ENCODE results near the gene NDUFAF8.

The NDUFAF8 gene

DNA sequence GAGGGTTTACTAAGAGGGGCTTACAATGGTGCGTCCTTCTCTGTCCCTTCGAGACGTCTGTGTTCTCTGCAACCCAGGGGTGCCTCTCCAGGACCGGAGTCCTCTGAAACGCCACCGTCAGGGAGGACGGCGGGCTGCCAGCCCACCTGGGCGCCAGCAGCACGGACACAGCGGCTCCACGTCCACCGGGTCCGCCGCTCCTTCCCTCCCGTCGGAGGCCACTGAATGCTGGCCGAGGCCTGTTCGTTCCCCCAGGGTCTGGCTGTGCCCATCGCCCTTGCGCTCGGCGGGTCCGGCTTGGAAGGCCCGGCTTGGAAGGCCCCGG lies 666 bp upstream of the NDUFAF8 start:
- no peak for FAIRE-seq
- no peak for DNase-seq (ENCODE audit: low spot score)

DNA sequence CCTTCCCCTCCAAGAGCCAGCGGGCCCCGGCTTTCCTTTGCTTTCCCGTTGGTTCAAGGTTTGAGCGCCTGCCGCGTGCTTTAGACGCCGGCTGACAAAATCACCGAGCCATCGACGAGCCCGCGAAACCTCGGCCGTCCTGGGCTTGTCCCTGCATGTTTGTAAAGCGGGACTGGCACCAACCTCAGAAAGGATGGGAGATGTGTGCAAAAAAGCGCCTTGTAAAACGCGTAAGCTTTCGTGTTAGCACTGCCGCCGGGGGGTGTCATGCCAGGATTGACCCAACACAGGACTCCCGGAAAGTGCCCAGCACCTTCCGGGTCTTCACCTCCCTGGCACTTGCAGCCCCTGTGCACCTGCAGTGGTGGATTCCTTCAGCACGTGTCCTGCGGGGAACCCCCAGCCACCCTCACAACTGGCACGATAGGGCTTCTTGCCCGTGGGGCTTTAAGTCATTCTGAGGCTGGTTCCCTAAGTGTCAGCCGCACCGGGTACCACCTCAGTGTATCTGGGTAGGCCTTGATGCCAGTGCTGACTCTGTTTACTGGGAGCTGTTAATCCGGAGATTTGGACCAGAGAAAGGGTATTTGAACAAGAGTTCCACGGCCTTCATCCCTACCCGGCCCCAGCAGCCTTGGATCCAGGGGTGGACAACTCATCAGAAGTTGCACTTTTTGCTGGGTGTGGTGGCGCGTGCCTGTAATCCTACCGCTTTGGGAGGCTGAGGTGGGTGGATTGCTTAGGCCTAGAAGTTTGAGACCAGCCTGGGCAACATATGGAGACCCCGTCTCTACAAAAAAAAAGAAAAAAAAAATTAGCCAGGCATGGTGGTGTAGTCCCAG lies 817 bp downstream of the NDUFAF8 start:
- DNase-seq (ENCODE audit: low spot score), result peak; percentile 9
- FAIRE-seq, result no peak

- DNase-seq (ENCODE audit: low spot score) (no peak), FAIRE-seq (no peak)
Measured at GRCh38 chr17:81240761-81241160, 1.6 kb downstream of the NDUFAF8 start.

GRCh38 chr17:81241203-81241602 lies 2.1 kb downstream of the NDUFAF8 start:
- DNase-seq (ENCODE audit: low spot score) (no peak), FAIRE-seq (no peak)

DNA sequence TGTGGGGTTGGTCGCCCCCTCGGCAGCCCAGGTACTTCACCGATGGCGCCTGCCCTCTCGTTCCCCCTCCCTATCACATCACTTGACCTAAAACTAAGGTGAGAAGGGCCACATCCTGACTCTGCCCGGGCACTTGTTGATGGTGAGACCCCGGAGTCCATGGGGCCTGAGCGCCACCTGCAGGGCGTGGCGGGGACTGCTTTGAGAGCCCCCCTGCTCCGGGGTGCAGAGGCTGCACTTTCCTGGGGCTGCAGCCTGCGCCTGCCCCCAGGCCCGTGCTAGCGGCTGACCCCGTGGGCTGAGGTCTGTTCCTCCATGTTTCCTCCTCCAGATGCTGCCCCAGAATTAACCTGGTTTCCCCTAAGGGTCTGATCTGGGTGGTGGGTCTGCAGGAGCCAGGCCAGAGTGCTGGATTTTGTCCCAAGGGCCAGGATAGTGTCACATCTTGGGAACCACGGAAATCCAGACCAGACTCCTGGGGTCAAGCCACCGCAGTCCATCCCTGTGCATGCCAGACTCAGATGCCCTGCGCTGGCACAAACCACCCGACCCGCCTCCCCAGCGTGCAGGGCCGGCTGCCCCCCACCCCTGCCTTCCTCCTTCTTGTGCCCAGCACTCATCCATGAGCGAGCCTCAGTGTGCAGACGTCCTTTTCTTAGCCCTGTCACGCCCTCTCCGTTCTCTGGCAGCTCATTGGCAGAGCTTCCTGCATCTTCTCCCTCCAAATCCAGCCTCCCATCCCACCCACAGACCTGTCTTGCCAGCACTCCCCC lies 2.7 kb downstream of the NDUFAF8 start:
- no peak for DNase-seq (ENCODE audit: low spot score)
- FAIRE-seq, result no peak

GRCh38 chr17:81242421-81243332 lies 3.6 kb downstream of the NDUFAF8 start:
- DNase-seq (ENCODE audit: low spot score) (no peak), FAIRE-seq (no peak)

DNA sequence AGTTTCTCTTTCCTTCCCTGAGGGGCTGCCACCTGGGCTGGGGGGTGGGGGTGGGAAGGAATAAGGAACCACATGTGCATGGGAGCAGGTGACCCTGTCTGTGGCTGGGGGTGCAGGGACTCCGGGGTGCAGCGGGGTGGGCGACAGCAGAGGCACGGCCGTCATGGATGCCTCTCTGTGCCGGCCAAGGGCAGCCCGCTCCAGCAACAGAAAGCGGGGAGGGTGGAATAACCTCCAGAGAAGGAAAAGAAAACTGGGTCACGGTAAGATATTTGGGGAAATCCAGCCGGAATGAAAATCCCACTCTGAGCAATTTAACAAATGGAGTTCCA lies 4.2 kb downstream of the NDUFAF8 start:
- no peak for DNase-seq (ENCODE audit: low spot score)
- FAIRE-seq, result no peak

GRCh38 chr17:81244358-81245023 lies 5.4 kb downstream of the NDUFAF8 start:
- FAIRE-seq (no peak), DNase-seq (ENCODE audit: low spot score) (no peak)

- FAIRE-seq (peak; percentile 76), DNase-seq (ENCODE audit: low spot score) (peak; percentile 77)
Measured at GRCh38 chr17:81245024-81245664, 6.0 kb downstream of the NDUFAF8 start.

GRCh38 chr17:81245665-81246342 lies 6.7 kb downstream of the NDUFAF8 start:
- FAIRE-seq (no peak), DNase-seq (ENCODE audit: low spot score) (no peak)

- FAIRE-seq (no peak), DNase-seq (ENCODE audit: low spot score) (no peak)
Measured at GRCh38 chr17:81246343-81246670, 7.2 kb downstream of the NDUFAF8 start.

GRCh38 chr17:81246679-81247338 lies 7.7 kb downstream of the NDUFAF8 start:
- FAIRE-seq (no peak), DNase-seq (ENCODE audit: low spot score) (no peak)

- FAIRE-seq, result no peak
- no peak for DNase-seq (ENCODE audit: low spot score)
Measured at GRCh38 chr17:81247339-81247990, 8.3 kb downstream of the NDUFAF8 start.

- no peak for FAIRE-seq
- no peak for DNase-seq (ENCODE audit: low spot score)
Measured at GRCh38 chr17:81248649-81249048, 9.5 kb downstream of the NDUFAF8 start.

- DNase-seq (ENCODE audit: low spot score) (no peak), FAIRE-seq (no peak)
Measured at GRCh38 chr17:81249223-81250040, 10.3 kb downstream of the NDUFAF8 start.

GRCh38 chr17:81250286-81251093 lies 11.4 kb downstream of the NDUFAF8 start:
- no peak for FAIRE-seq
- no peak for DNase-seq (ENCODE audit: low spot score)

DNA sequence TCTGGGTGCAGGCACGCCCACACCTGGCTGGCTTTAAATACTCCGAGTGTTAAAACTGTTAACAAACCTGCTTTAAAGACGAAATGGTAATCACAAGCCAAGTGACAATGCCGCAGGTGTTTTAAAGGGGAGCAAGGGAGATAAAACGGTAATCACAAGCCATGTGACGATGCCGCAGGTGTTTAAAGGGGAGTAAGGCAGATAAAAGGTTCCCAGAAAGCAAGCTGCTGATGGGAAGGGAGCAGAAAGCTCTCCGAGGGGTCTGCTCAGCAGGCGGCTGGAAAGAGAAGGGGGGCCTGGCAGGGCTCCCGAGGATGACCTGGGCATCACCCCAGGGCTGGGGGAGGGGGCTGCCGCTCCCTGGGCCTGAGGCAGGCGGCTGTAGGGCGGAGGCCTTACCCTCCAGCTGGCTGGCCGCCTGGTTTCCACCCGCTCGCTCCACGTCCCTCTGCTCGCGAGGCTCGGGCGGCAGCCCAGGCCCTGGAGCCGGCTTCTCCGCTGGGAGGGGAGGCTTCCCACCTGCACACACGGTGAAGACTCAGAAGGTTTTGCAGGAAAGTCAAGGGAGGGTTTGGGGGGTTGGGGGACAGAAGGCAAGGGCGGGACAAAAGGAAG lies 12.1 kb downstream of the NDUFAF8 start:
- no peak for DNase-seq (ENCODE audit: low spot score)
- FAIRE-seq, result no peak
